HepG2 (cell line): ENCODE results near the gene HILPDA. TPM values are rescaled to one million over a fixed set of nuclear protein-coding genes. Genes with fewer than 3 reads are reported as not detected.

Experiments
- ATAC-seq: fragments of 200-7000 bp; cut with Tn5 transposase; 3 replicates; pipeline ENCODE4 v1.9.1; 2020; ENCODE audit warnings: mild to moderate bottlenecking, moderate library complexity
- BruUV-seq: library from RNA; stranded (reverse); fragments of 400-500 nt; replicated peaks from 2 replicates; lab custom pipeline; 2021; lab: Mats Ljungman, UMichigan
- CTCF ChIA-PET: fragments of 300-600 bp; formaldehyde crosslinking; extraction: SDS; loops from one replicate; lab custom pipeline; 2021; ENCODE audit warnings: low total read pairs, inconsistent platforms, low intra/inter-chr PET ratio; lab: Yijun Ruan, JAX
- POLR2A ChIA-PET: fragments of 350-600 bp; sonication (Branson Sonifier 250); formaldehyde crosslinking; loops from one replicate; lab custom pipeline; 2020; ENCODE audit warnings: antibody characterized with exemption, inconsistent platforms; lab: Yijun Ruan, JAX
- DNase-seq: peaks from one replicate; pipeline ENCODE4 v3.0.0-alpha.2; 2015; ENCODE audit warnings: low spot score
- FAIRE-seq: peaks from 3 replicates; lab custom pipeline; 2011; peaks lifted over from hg19 to GRCh38; lab: Jason Lieb, UNC
- H2AFZ ChIP-seq: one replicate; pipeline ENCODE4 v1.6.1; 2011; ENCODE audit warnings: low read length, inconsistent platforms
- H3K27ac ChIP-seq: fragments of 300-600 bp; 3 replicates; pipeline ENCODE4 v1.8.0; 2011; ENCODE audit warnings: mixed run types, mild to moderate bottlenecking, mixed read lengths, low read length, inconsistent platforms; ENCODE audit not compliant: insufficient read depth; ENCODE audit errors: extremely low read length
- H3K27me3 ChIP-seq, 2 experiments: fragments of 200-600 bp in 1 of 2; 2 replicates in 1 of 2; 3 replicates in 1 of 2; pipeline versions ENCODE4 v1.6.0 to v1.8.0; 2011; ENCODE audit warnings: low read length in 2 of 2, mild to moderate bottlenecking in 2 of 2, moderate library complexity in 2 of 2, inconsistent platforms in 1 of 2; ENCODE audit not compliant: insufficient read depth in 2 of 2, control insufficient read depth in 1 of 2
- H3K36me3 ChIP-seq, 2 experiments: fragments of 200-600 bp in 1 of 2; replicated peaks in 1 of 2; 2 replicates in 1 of 2; 3 replicates in 1 of 2; pipeline versions ENCODE4 v1.5.1 to v1.8.0; 2011; ENCODE audit warnings: low read length in 2 of 2, inconsistent platforms in 1 of 2; ENCODE audit not compliant: insufficient read depth in 2 of 2, control insufficient read depth in 1 of 2
- H3K4me1 ChIP-seq: 2 replicates; pipeline ENCODE4 v1.5.1; 2012; ENCODE audit warnings: low read length, inconsistent platforms; ENCODE audit not compliant: insufficient read depth
- H3K4me2 ChIP-seq: 2 replicates; pipeline ENCODE4 v1.6.0; 2011; ENCODE audit warnings: low read depth, low read length, inconsistent platforms
- H3K4me3 ChIP-seq, 3 experiments: fragments of 200-600 bp in 1 of 3; sonication (generic), shearing (Covaris generic) in 1 of 3; replicated peaks in 1 of 3; 2 replicates each; pipeline ENCODE4 v1.5.1; 2011 to 2016; ENCODE audit warnings: low read length in 3 of 3, inconsistent platforms in 2 of 3, low read depth in 2 of 3, mild to moderate bottlenecking in 2 of 3, control low read depth in 1 of 3, mixed read lengths in 1 of 3; ENCODE audit not compliant: insufficient read depth in 1 of 3
- H3K79me2 ChIP-seq: one replicate; pipeline ENCODE4 v1.6.1; 2011; ENCODE audit warnings: low read length, inconsistent platforms; ENCODE audit not compliant: insufficient read depth
- H3K9ac ChIP-seq: 2 replicates; pipeline ENCODE4 v1.6.0; 2011; ENCODE audit warnings: mild to moderate bottlenecking, low read depth, low read length, inconsistent platforms; ENCODE audit not compliant: insufficient read depth
- H3K9me3 ChIP-seq: 2 replicates; pipeline ENCODE4 v1.5.1; 2012; ENCODE audit warnings: mild to moderate bottlenecking, low read length
- H4K20me1 ChIP-seq: 2 replicates; pipeline ENCODE4 v1.6.0; 2011; ENCODE audit warnings: inconsistent platforms, mild to moderate bottlenecking, low read length, moderate library complexity; ENCODE audit not compliant: insufficient read depth
- ELF4 ChIP-seq: sonication (generic); formaldehyde crosslinking; IDR thresholded peaks from 2 replicates; pipeline ENCODE4 v1.5.0; 2020; ENCODE audit warnings: missing genetic modification reagents, mild to moderate bottlenecking, moderate library complexity, borderline replicate concordance
- ETV5 ChIP-seq: IDR thresholded peaks from 2 replicates; pipeline ENCODE4 v1.6.1; 2018; ENCODE audit warnings: missing biosample characterization, missing genetic modification reagents, inconsistent platforms, borderline replicate concordance
- PPARG ChIP-seq: conservative IDR thresholded peaks from 2 replicates; pipeline ENCODE4 v1.6.1; 2016; ENCODE audit warnings: missing biosample characterization, missing genetic modification reagents
- RCOR2 ChIP-seq: IDR thresholded peaks from 2 replicates; pipeline ENCODE4 v1.6.1; 2016; ENCODE audit warnings: missing biosample characterization, missing genetic modification reagents
- ZMYM4 ChIP-seq: sonication (generic); formaldehyde crosslinking; IDR thresholded peaks from 2 replicates; pipeline ENCODE4 v1.8.1; 2023; ENCODE audit warnings: mild to moderate bottlenecking, missing genetic modification reagents
- ZNF33A ChIP-seq: sonication (generic); formaldehyde crosslinking; IDR thresholded peaks from 2 replicates; pipeline ENCODE4 v1.5.1; 2020; ENCODE audit warnings: missing genetic modification reagents, mild to moderate bottlenecking, moderate library complexity, borderline replicate concordance
- ZNF33B ChIP-seq: sonication (generic); formaldehyde crosslinking; IDR thresholded peaks from 2 replicates; pipeline ENCODE4 v1.5.1; 2020; ENCODE audit warnings: mild to moderate bottlenecking, missing genetic modification reagents
- ZNF768 ChIP-seq: sonication (generic); formaldehyde crosslinking; IDR thresholded peaks from 2 replicates; pipeline ENCODE4 v1.4.0; 2020; ENCODE audit warnings: missing genetic modification reagents
- WGBS: methylation state at CpG from one replicate; pipeline ENCODE4 v1.1.6; 2017; ENCODE audit warnings: low lambda C conversion rate; 5-methylcytosine and 5-hydroxymethylcytosine counted together
- in situ Hi-C: cut with HindIII; loops from 2 replicates; pipeline ENCODE4 v1.10.0; 2017; ENCODE audit warnings: low pct_unique_long_range_greater_than_20kb; ENCODE audit not compliant: extremely low pct_ligation_motif_present
- intact Hi-C: fragments of 100-400 bp; cut with micrococcal nuclease; formaldehyde crosslinking; loops from one replicate; pipeline ENCODE4 v1.10.0; 2022; ENCODE audit not compliant: unreplicated experiment
- polyA plus RNA-seq, 8 experiments: library from polyadenylated mRNA; depleted of rRNA in 3 of 8; stranded (reverse) in 7 of 8; unstranded in 1 of 8; fragments of >200 nt; fragmentation: Illumina TruSeq in 4 of 8; extraction: Trizol in 4 of 8; gene quantifications; 2 replicates each; pipeline versions ENCODE4 v1.2.1 to v1.2.3, GENCODE V29; 2011 to 2016; ENCODE audit warnings: low read depth in 4 of 8, missing spikeins in 1 of 8, mixed read lengths in 1 of 8; ENCODE audit not compliant: insufficient read depth in 1 of 8
- total RNA-seq, 5 experiments: library from RNA; depleted of rRNA; stranded (reverse); fragments of >200 nt; fragmentation: Illumina TruSeq; extraction: Trizol; gene quantifications; 2 replicates each; pipeline ENCODE4 v1.2.3, GENCODE V29; 2016; ENCODE audit warnings: low read depth in 1 of 5
- TF ChIP-seq, protein P1 (sequence below): sonication (generic); formaldehyde crosslinking; IDR thresholded peaks from 2 replicates; pipeline ENCODE4 v1.9.0; 2021; ENCODE audit warnings: missing genetic modification reagents, mild to moderate bottlenecking, borderline replicate concordance
- TF ChIP-seq, protein P2 (sequence below): sonication (generic); formaldehyde crosslinking; IDR thresholded peaks from 2 replicates; pipeline ENCODE4 v1.9.0; 2021; ENCODE audit warnings: missing genetic modification reagents, borderline replicate concordance

HILPDA gene
- total and polyA plus RNA-seq, 2 of the 13 experiments (the other 11 are each of a cell fraction or from before 2014, with no cell fraction given), result 11.1 to 44.0 TPM

- POLR2A ChIA-PET, result no interaction called here
- TF ChIP-seq ZNF33A (CRISPR knock-in tag) (no peak), PPARG (CRISPR knock-in tag) (no peak), ZNF768 (no peak)
- TF ChIP-seq, protein P1, sequence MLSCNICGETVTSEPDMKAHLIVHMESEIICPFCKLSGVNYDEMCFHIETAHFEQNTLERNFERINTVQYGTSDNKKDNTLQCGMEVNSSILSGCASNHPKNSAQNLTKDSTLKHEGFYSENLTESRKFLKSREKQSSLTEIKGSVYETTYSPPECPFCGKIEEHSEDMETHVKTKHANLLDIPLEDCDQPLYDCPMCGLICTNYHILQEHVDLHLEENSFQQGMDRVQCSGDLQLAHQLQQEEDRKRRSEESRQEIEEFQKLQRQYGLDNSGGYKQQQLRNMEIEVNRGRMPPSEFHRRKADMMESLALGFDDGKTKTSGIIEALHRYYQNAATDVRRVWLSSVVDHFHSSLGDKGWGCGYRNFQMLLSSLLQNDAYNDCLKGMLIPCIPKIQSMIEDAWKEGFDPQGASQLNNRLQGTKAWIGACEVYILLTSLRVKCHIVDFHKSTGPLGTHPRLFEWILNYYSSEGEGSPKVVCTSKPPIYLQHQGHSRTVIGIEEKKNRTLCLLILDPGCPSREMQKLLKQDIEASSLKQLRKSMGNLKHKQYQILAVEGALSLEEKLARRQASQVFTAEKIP (CRISPR knock-in tag), result no peak
- CTCF ChIA-PET, result no interaction called here
- Histone ChIP-seq H3K36me3 (no peaks in the 10 kb centered on the region), H3K27ac (no peak overlapping the region), H4K20me1 (no peaks in the 10 kb centered on the region), H3K4me2 (no peak overlapping the region), H3K27me3 (peaks cover 0 to 31% of the 10 kb centered on the region in 2 experiments; a peak in 3 of 5 replicates), H3K79me2 (no peaks in the 10 kb centered on the region), H2AFZ (no peak overlapping the region), H3K9me3 (no peaks in the 10 kb centered on the region), H3K4me3 (no peak overlapping the region), H3K4me1 (peaks cover 4% of the 10 kb centered on the region), H3K9ac (no peak overlapping the region)
- WGBS, result 17% methylated on average over 4 of the region's 4 CpGs
- no peak for ATAC-seq
- in situ Hi-C loops, result no loop called here
- FAIRE-seq, result no peak
- no TSS peak for BruUV-seq
- no peak for DNase-seq
- intact Hi-C loops, result no loop called here
These were observed 40.4 kb upstream of the HILPDA start for GRCh38 chr7:128415217-128415785.

DNA sequence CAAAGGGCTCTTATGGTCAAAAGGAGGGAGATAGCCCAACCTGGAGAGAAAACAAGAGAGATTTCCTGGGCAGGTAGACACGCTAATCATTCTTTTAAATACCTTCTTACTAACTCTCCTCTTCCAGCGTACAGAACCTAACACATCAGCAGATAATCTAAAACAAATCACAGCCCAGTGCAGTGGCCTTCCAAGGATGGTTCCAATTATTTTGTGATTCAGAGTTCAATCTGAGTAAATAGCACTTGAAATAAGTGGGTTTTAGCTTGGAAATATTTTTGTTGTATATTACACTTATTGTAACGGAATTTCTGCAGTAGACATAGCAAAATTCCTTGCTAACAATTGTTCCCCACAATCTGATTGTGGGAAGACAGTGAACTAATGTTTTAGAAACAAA, 38.6 kb upstream of the HILPDA start:
- Histone ChIP-seq H4K20me1 (no peaks in the 10 kb centered on the region), H3K9me3 (no peaks in the 10 kb centered on the region), H3K4me2 (no peak overlapping the region), H3K27ac (no peak overlapping the region), H2AFZ (no peak overlapping the region), H3K9ac (no peak overlapping the region), H3K36me3 (no peaks in the 10 kb centered on the region), H3K79me2 (no peaks in the 10 kb centered on the region), H3K27me3 (peaks cover 0 to 37% of the 10 kb centered on the region in 2 experiments; a peak in 4 of 5 replicates), H3K4me3 (no peak overlapping the region), H3K4me1 (peaks cover 13% of the 10 kb centered on the region)
- FAIRE-seq (no peak), DNase-seq (no peak), ATAC-seq (no peak)
- BruUV-seq, result no TSS peak
- 46% methylated on average over 3 of the region's 3 CpGs for WGBS
- POLR2A ChIA-PET, result no interaction called here
- in situ Hi-C loops (no loop called here), intact Hi-C loops (no loop called here)
- CTCF ChIA-PET, result no interaction called here
- TF ChIP-seq, protein P2, sequence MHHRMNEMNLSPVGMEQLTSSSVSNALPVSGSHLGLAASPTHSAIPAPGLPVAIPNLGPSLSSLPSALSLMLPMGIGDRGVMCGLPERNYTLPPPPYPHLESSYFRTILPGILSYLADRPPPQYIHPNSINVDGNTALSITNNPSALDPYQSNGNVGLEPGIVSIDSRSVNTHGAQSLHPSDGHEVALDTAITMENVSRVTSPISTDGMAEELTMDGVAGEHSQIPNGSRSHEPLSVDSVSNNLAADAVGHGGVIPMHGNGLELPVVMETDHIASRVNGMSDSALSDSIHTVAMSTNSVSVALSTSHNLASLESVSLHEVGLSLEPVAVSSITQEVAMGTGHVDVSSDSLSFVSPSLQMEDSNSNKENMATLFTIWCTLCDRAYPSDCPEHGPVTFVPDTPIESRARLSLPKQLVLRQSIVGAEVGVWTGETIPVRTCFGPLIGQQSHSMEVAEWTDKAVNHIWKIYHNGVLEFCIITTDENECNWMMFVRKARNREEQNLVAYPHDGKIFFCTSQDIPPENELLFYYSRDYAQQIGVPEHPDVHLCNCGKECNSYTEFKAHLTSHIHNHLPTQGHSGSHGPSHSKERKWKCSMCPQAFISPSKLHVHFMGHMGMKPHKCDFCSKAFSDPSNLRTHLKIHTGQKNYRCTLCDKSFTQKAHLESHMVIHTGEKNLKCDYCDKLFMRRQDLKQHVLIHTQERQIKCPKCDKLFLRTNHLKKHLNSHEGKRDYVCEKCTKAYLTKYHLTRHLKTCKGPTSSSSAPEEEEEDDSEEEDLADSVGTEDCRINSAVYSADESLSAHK (CRISPR knock-in tag), result no peak
- no peak for TF ChIP-seq ZNF33B (CRISPR knock-in tag)
- TF ChIP-seq ETV5, result no peak
- TF ChIP-seq ZMYM4, result no peak
- no peak for TF ChIP-seq ELF4
- no peak for TF ChIP-seq RCOR2 (CRISPR knock-in tag)
